CD4-positive, alpha-beta T cell treated with Interleukin-17A for 4 hours (primary cell): ENCODE data around the gene GABRD.
A peak's percentile ranks its signal among the peaks of the same experiment; 100 is the strongest.

Source experiments
- DNase-seq: peaks from one replicate; pipeline ENCODE4 v3.0.0-alpha.2; 2020; ENCODE audit warnings: mixed read lengths

Gene GABRD

GRCh38 chr1:1986451-1987141 lies 32.5 kb upstream of the GABRD start:
- no peak for DNase-seq

DNA sequence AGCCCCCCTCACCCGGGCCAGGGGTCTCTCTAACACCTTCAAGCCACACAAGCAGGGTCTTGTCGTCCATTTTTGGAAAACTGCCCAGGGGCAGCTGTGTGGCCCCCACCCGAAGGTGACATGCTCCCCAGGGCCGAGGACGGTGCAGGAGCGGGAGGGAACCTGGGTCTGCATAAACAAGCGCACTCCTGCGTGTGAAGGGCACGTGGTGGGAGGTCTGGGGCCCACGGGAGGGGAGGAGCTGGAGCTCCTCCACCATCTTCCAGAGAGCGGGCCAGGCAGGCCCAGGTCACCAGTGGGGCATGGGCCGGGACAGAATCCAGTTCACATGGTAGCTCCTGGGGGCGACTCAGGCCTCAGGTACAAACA lies 32.0 kb upstream of the GABRD start:
- no peak for DNase-seq

GRCh38 chr1:1988061-1988945 lies 30.8 kb upstream of the GABRD start:
- peak; percentile 5 for DNase-seq

GRCh38 chr1:1989102-1989542 lies 30.0 kb upstream of the GABRD start:
- DNase-seq: no peak

- DNase-seq: no peak
Observed at GRCh38 chr1:1989789-1990188, 29.4 kb upstream of the GABRD start.

GRCh38 chr1:1990222-1990621 lies 28.9 kb upstream of the GABRD start:
- DNase-seq: no peak

GRCh38 chr1:1994536-1994935 lies 24.6 kb upstream of the GABRD start:
- no peak for DNase-seq

GRCh38 chr1:1996207-1996651 lies 22.9 kb upstream of the GABRD start:
- DNase-seq: no peak

GRCh38 chr1:1997576-1997975 lies 21.6 kb upstream of the GABRD start:
- no peak for DNase-seq

DNA sequence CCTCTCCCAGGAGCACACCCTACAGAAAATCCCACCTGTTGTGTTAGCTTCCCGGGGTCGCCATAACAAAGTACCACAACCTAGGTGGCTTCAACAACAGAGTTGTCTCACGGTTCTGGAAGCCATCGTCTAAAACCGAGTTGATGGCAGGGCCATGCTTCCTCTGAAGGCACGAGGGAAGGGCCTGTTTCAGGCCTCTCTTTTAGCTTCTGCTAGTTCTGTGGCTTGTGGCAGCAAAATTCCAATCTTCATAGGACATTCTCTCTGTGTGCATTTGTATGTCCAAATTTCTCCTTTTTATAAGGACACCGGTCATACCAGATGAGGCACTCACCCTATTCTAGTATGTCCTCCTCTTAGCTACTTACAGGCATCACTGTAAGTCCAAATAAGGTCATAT lies 18.7 kb upstream of the GABRD start:
- DNase-seq: no peak

- no peak for DNase-seq
Observed at GRCh38 chr1:2000850-2001249, 18.3 kb upstream of the GABRD start.

- DNase-seq: no peak
Observed at GRCh38 chr1:2001773-2002411, 17.3 kb upstream of the GABRD start.

GRCh38 chr1:2003541-2004131 lies 15.5 kb upstream of the GABRD start, which contains the start of gene CFAP74:
CFAP74 (minus strand) TSS chr1:2003786; CDS start chr1:1990956, 12,830 bp downstream.
- DNase-seq: no peak

GRCh38 chr1:2004856-2005255 lies 14.3 kb upstream of the GABRD start:
- DNase-seq: no peak

DNA sequence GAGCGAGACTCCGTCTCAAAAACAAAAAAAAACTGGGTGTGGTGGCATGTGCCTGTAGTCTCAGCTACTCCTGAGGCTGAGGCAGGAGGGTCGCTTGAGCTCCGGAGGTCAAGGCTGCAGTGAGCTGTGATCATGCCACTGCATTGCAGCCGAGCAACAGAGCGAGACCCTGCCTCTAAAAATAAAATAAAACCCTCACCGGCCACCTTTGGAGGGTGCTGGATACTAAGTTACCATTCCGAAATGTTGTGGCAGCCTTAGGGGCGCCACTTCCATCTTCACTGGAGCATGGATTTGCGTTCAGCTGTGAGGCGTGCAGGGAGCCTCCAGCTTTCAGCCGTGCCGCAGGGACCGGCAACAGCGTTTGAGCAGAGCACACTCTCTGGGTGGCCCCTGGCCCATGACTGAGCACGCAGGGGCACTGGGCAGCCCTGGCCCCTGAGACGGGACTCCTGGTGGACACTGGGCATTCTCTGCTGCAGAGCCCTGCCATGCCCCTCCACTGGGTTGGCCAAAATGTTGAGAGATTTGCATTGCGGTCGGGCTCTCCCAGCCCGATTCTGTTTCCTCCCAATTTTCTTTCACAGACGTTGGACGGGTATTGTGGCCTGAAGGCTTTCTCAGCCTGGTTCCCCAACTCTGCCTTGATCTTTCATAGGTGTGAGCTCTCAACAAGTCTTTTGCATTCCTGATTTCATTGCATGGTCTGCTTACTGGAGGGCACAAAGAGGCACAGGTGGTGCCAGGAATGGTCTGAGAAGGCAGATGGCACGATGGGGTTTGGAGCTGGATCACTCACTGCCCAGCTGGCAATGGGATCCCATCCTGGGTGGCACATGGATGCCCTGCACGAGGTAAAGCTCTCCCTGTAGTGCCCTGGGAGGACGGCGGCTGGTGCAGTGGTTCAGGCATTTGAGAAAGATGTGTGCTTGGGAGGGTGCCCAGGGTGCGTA lies 9.8 kb upstream of the GABRD start:
- DNase-seq: no peak

DNA sequence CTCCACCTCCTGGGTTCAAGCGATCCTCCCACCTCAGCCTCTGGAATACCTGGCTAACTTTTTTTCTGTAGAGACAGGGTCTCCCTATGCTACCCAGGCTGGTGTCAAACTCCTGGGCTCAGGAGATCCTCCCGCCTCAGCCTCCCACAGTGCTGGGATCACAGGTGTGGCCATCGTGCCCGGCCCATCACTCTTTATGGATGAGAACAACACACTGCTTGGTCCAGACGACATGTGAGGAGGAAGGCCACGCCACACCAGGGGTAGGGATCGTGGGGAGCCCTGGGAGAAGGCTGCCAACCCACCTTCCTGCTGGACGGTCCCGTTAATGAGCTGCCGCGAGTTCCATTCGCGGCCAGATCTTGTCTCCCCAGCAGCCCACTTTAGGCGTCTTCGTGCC lies 5.0 kb upstream of the GABRD start:
- no peak for DNase-seq

GRCh38 chr1:2014741-2015735 lies 4.1 kb upstream of the GABRD start:
- DNase-seq: no peak

- DNase-seq: no peak
Observed at GRCh38 chr1:2016123-2016522, 3.0 kb upstream of the GABRD start.

DNA sequence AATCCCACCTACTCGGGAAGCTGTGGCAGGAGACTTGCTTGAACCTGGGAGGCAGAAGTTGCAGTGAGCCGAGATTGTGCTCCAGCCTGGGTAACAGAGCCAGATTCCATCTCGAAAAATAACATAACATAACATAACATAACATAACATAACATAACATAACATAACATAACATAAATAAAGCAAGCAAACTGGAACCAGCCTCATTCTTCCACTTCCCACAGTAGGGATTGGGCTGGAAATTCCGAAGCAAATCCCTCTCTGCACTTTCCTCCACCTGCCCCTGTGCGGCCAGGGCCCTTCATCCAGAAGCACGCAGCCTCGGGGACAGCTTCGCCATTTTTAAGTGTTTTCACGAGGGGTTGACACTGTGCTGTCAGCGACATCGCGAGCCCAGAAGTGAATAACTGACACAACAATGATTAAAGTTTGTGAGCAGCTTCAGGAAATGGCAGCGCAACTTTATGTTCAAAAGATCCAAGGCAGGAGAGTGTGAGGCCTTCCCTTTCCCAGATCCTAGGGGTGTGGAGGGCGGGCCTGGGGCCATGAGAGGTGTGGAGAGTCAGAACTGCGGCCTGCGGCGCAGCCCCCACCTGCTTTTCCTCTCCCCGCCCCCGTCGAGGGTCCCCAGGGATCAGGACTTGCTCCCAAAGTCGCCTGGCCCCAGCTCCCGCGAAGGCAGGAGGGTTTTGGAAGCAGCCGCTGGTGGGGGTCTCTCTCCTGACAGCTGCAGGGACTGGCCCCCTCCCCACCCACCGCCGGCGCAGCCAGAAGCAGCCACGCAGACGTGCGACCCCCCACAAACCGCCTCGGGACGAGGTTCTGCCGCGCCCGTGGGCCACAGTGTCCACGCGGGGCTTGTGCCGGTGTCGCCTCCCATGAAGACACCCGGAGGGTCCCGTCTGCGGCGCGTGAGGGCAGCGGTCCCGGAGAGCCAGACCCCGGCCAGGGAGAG lies 651 bp upstream of the GABRD start:
- no peak for DNase-seq
